D341Med (cell line): ENCODE measurements around the gene PLSCR4.
"Not testable (repeated sequence)": the region's sequence is repeated elsewhere in the genome, so short reads cannot be mapped to it uniquely, and the experiment has no call there.

Experiments
- DNase-seq: peaks from one replicate; pipeline ENCODE4 v3.0.0; 2012; ENCODE audit warnings: low spot score

The PLSCR4 gene

GRCh38 chr3:146247911-146248310 is 3.0 kb downstream of the PLSCR4 start:
- DNase-seq, result no peak

- DNase-seq, result no peak
These were observed 4.4 kb downstream of the PLSCR4 start for GRCh38 chr3:146246526-146246925.

- DNase-seq, result no peak
These were observed 7.3 kb downstream of the PLSCR4 start for GRCh38 chr3:146243559-146243958.

- DNase-seq, result no peak
These were observed 9.2 kb downstream of the PLSCR4 start for GRCh38 chr3:146241523-146242240.

GRCh38 chr3:146233487-146233886 is 17.4 kb downstream of the PLSCR4 start:
- no peak for DNase-seq

GRCh38 chr3:146227486-146227885 is 23.4 kb downstream of the PLSCR4 start:
- DNase-seq, result no peak

GRCh38 chr3:146226881-146227280 is 24.0 kb downstream of the PLSCR4 start:
- no peak for DNase-seq

- DNase-seq, result not testable (repeated sequence)
These were observed 25.4 kb downstream of the PLSCR4 start for GRCh38 chr3:146225458-146225857.

GRCh38 chr3:146223401-146224373 is 27.2 kb downstream of the PLSCR4 start:
- no peak for DNase-seq

DNA sequence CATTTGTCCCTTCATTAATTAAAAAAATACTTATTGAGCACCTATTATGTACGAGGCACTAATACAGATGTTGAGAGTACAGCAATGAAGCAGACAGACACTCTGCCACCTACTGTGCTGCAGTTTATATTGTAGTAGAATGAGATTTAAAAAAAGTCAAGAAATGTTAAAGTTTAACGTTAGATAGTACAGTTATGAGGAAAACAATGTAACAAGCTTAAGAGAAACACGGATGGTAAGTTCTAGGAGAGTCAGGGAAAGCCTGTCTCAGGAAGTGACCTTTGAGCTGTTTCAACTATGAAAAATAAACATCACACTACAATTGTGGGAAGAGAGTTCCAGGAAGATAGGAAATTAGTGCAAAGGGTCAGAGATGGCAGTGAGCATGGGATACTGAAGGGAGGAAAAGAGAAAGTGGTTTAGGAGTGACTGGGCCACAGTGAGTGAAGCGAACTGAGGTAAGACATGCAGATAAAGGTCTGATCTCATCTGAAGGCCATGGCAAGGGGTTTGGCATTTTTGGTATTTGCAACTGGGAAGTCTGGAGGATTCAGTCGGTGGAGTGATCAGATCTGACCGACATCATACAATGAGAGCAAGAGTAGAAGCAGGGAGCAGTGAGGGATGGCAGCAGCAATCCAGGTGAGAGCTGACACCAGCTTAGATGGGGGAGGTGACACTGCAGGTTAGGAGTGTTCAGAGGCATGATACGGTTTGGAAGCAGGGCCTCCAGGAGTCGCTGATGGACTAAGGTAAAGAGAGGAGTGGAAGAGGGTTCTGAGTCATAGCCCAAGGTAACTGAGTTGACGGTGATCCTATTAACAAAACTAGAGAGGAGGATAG is 28.5 kb downstream of the PLSCR4 start:
- DNase-seq, result no peak

DNA sequence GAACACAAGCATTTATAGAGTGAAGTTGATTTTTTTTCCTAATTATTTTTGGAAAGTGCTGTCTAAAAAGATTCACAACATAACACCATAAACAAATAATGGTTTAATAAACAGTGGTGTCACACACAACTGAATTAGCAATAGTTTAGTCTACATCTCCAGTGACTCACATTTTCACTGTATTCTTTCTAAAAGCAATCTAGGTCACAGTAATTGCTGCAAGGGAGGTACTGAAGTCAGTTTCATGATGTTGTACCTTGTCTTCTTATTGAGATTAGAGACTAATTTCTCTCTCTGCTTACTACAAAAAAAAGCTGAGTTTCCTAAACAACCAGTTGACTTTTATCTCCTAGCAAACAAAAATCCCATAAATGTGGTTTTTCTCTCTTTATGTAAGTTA is 29.6 kb downstream of the PLSCR4 start:
- no peak for DNase-seq

DNA sequence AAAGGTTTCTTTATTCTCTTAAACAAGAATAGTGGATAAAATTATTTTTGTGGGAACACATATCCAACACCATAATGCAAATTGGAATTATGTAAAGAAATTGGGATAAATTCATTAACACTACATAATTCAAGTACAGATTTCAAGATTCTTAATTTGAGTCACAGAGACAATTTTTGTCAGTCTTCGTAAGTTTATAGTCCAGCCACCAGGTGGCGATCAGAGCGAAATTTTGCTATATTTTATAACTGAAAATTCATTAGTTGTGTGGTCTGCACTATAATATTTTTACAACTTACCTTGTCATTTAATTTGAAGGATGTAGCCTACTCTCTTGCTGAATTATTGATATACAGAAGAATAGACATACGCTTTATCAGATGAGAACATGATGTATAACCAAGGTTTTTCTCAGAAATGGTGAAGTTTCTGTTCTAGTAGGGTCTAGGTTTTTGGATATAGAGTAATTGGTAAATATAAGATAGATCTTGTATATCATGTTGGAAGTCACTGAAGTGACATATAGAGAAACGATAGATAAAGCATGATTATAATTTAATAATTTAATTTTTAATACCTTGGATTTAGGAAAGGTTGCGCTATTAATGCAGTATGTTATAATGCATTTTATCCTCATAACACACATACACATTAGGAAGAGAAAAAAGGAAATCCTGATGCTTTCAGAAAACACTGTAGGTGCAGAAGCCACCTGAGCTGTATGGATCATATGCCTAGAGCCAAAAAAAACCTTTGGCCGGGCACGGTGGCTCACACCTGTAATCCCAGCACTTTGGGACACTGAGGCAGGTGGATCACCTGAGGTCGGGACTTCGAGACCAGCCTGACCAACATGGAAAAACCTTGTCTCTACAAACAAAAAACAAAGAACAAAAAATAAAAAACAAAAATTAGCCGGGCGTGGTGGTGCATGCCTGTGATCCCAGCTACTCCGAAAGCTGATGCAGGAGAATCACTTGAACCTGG is 31.7 kb downstream of the PLSCR4 start:
- peak; percentile 36 for DNase-seq

GRCh38 chr3:146217324-146217723 is 33.6 kb downstream of the PLSCR4 start:
- DNase-seq, result no peak

GRCh38 chr3:146214493-146214892 is 36.4 kb downstream of the PLSCR4 start:
- DNase-seq, result no peak

DNA sequence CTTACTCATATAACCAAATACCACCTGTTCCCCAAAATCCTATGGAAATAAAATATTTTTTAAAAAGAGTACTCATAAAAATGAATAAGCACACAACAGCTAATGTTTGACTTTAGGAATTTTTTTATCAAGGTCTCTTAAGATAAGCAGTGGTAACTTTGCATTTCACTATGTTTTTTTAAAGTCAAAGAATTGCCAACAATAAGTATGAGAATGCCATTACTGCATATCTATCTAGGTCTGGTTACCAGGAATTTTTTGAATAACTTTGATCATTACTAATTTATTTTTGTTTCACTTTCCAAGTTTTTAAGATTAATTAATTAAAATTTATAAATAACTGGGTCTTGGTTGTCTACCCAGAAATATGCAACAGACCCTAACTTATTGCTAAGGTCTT is 41.5 kb downstream of the PLSCR4 start:
- DNase-seq, result no peak

- DNase-seq, result no peak
These were observed 47.1 kb downstream of the PLSCR4 start for GRCh38 chr3:146203776-146204175.

GRCh38 chr3:146200461-146201220 is 50.3 kb downstream of the PLSCR4 start:
- DNase-seq, result no peak

- no peak for DNase-seq
These were observed 51.1 kb downstream of the PLSCR4 start for GRCh38 chr3:146199762-146200161.

DNA sequence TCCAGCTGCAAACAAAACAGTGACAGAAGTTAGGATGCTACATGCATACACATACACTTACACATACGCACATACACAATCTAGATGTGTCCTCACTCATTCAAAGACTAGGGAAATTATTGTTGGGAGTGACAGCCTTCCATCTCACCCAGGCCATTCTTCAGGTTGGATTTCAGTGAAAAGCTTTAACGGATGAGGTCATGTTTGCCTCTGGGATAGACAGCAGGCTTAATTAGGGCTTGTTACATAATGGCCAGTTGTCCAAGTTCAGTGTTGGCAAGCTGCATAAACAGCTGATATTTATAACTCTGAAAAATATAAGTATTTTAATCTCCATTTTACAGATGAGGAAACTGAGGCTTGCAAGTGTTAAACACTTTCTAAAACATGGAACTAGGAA is 54.1 kb downstream of the PLSCR4 start:
- DNase-seq, result no peak

GRCh38 chr3:146195605-146196004 is 55.3 kb downstream of the PLSCR4 start:
- no peak for DNase-seq
